SJSA1 (cell line): ENCODE data around the gene TRIP12. TPM values are rescaled to one million over a fixed set of nuclear protein-coding genes. Genes with fewer than 3 reads are reported as not detected.

Experiments
- DNase-seq, 2 experiments: peaks; one replicate each; pipeline ENCODE4 v3.0.0-alpha.2; 2015 to 2020; ENCODE audit warnings: low spot score in 2 of 2, low read depth in 1 of 2
- H3K27ac ChIP-seq: fragments of 250-450 bp; sonication (Bioruptor Pico); 2 replicates; pipeline ENCODE4 v1.5.1; 2020; ENCODE audit warnings: mild to moderate bottlenecking, moderate library complexity
- H3K27me3 ChIP-seq: fragments of 250-450 bp; sonication (Bioruptor Pico); replicated peaks from 2 replicates; pipeline ENCODE4 v1.5.1; 2020; ENCODE audit warnings: mild to moderate bottlenecking, moderate library complexity
- H3K36me3 ChIP-seq: fragments of 250-450 bp; sonication (Bioruptor Pico); 2 replicates; pipeline ENCODE4 v1.5.1; 2020; ENCODE audit warnings: mild to moderate bottlenecking
- H3K4me1 ChIP-seq: fragments of 250-450 bp; sonication (Bioruptor Pico); replicated peaks from 2 replicates; pipeline ENCODE4 v1.6.1; 2021; ENCODE audit warnings: mild to moderate bottlenecking
- H3K4me3 ChIP-seq: fragments of 250-450 bp; sonication (Bioruptor Pico); 2 replicates; pipeline ENCODE4 v1.5.1; 2020; ENCODE audit warnings: mild to moderate bottlenecking
- H3K9me3 ChIP-seq: fragments of 250-450 bp; sonication (Bioruptor Pico); replicated peaks from 2 replicates; pipeline ENCODE4 v1.5.1; 2020; ENCODE audit warnings: mild to moderate bottlenecking
- total RNA-seq: library from RNA; depleted of rRNA; stranded (reverse); fragments of >200 nt; shearing (Covaris generic); gene quantifications from 2 replicates; pipeline ENCODE4 v1.2.3, GENCODE V29; 2014; rRNA removed

TRIP12 gene
- total RNA-seq, 1 experiment from 2014 or later, result 139 TPM

DNA sequence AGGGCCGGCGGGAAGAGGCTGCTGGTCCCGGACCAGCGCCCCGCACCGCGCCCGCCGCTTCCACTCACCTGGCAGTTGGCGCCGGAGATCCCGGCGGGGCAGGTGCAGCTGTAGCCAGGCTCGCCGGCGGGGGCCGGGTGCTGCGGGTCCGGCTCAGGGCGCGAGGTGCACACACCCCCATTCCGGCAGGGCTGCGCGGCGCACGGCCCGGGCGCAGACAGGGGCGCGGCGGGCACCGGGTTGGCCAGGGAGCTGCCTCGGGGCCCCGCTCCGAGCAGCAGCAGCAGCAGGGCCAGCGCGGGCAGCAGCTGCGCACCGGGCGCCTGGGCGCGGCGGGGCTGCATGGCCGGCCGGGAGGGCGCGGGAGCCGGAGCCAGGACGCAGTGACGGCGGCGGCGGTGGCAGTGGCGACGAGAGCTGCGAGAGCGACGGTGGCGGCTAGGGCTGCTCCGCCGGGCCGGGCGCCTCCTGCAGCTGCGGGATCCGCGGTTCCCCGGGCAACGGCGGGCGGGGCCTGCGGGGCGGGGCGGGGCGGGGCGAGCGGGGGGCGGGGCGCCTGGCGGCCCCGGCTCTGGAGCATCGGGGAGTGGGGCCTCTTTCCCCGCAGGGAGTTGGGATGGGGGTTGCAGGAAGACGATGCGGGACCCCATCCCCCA, 207.6 kb downstream of the TRIP12 start, which contains the start of gene DNER:
Gene DNER (minus strand): TSS at position 476 of the 656 bp plus-strand sequence. CDS start 132 bp downstream, at position 344.
- Histone ChIP-seq H3K4me3 (no peak within 1 kb of the TSS), H3K9me3 (no peaks in the 10 kb centered on the region), H3K27me3 (peaks cover 56% of the 10 kb centered on the region), H3K27ac (no peak within 1 kb of the TSS), H3K4me1 (peaks cover 16% of the 10 kb centered on the region), H3K36me3 (no peaks in the 10 kb centered on the region)
- no peak for DNase-seq

Other genes with a start within 250 kb of the TRIP12 start
- gene DNER, start 207.5 kb downstream of the TRIP12 start, total RNA-seq, result 0.05 TPM in 1 of 2 replicates, not detected in the other
- 3.8 and 4.6 TPM in 2 replicates for gene FBXO36, start 494 bp upstream of the TRIP12 start, total RNA-seq
- 0.47 and 1.5 TPM in 2 replicates for gene SLC16A14, start 146.9 kb upstream of the TRIP12 start, total RNA-seq